HFFc6 (cell line): ENCODE data around the gene SFPQ. TPM values are rescaled to one million over a fixed set of nuclear protein-coding genes. Genes with fewer than 3 reads are reported as not detected.

ENCODE experiments used
- DNase-seq: peaks from one replicate; pipeline ENCODE4 v3.0.0-alpha.2; 2018
- H3K27ac Mint-ChIP-seq: 2 replicates; pipeline ENCODE4 v1.8.0; 2020; ENCODE audit warnings: mild to moderate bottlenecking, mixed read lengths
- H3K27me3 Mint-ChIP-seq: 2 replicates; pipeline ENCODE4 v1.8.0; 2021; ENCODE audit warnings: mild to moderate bottlenecking, moderate library complexity, mixed read lengths; ENCODE audit not compliant: insufficient read depth
- H3K36me3 Mint-ChIP-seq: 2 replicates; pipeline ENCODE4 v1.8.0; 2021; ENCODE audit warnings: low read depth, mixed read lengths
- H3K4me1 Mint-ChIP-seq: 2 replicates; pipeline ENCODE4 v1.8.0; 2020; ENCODE audit warnings: low read depth, mixed read lengths
- H3K4me3 Mint-ChIP-seq: 2 replicates; pipeline ENCODE4 v1.8.0; 2020; ENCODE audit warnings: mild to moderate bottlenecking, moderate library complexity, mixed read lengths
- H3K9me3 Mint-ChIP-seq: 2 replicates; pipeline ENCODE4 v1.8.0; 2020; ENCODE audit warnings: mild to moderate bottlenecking, mixed read lengths
- CTCF ChIP-seq: fragments of 200-600 bp; sonication (generic); IDR thresholded peaks from 2 replicates; pipeline ENCODE4 v1.5.0; 2021; ENCODE audit warnings: antibody characterized with exemption, mild to moderate bottlenecking
- total RNA-seq, 6 experiments: library from RNA; stranded (reverse); fragmentation: NEBNext Ultra II Directional; extraction: Animal tissue kit (Norgen Biotek cat#: 25700); gene quantifications; 2 replicates in 1 of 6; 3 replicates in 5 of 6; pipeline ENCODE4 v1.2.3, GENCODE V29; 2021

SFPQ gene
- total RNA-seq, 6 experiments from 2014 or later: 144 to 254 (median 222) TPM

- no peak for TF ChIP-seq CTCF
- Mint-ChIP-seq H3K27ac (peak overlapping the region; percentile 29; the same call in 1 of the 2 replicates), H3K36me3 (peaks cover 36% of the 10 kb centered on the region), H3K4me3 (no peak overlapping the region), H3K9me3 (no peaks in the 10 kb centered on the region), H3K4me1 (peaks cover 9% of the 10 kb centered on the region; the same call in 1 of the 2 replicates), H3K27me3 (no peaks in the 10 kb centered on the region; the same call in 1 of the 2 replicates)
- no peak for DNase-seq
These were observed 18.9 kb downstream of the SFPQ start for GRCh38 chr1:35173909-35174540.

DNA sequence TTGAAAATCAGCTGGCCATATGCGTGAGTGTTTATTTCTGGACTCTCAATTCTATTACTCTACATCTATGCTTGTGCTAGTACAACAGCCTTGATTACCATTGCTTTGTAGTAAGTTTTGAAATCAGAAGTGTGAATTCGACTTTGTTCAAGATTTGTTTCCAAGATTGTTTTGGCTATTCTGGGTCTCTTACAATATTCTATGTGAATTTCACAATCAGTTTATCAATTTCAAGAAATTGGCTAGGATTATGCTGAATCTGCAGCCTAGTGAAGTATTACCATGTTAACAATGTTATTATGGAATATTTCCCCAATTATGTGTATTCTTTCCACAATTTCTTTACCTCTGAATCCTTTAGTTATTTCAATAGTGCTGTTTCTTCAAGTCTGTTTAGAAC is 19.5 kb downstream of the SFPQ start:
- no peak for TF ChIP-seq CTCF

GRCh38 chr1:35172022-35172421 is 20.9 kb downstream of the SFPQ start:
- H3K36me3 Mint-ChIP-seq: peaks cover 24% of the 10 kb centered on the region
- H3K4me1 Mint-ChIP-seq: no peaks in the 10 kb centered on the region
- no peak overlapping the region for H3K27ac Mint-ChIP-seq
- H3K9me3 Mint-ChIP-seq: no peaks in the 10 kb centered on the region
- no peaks in the 10 kb centered on the region; the same call in 1 of the 2 replicates for H3K27me3 Mint-ChIP-seq
- DNase-seq: no peak
- no peak for TF ChIP-seq CTCF
- H3K4me3 Mint-ChIP-seq: no peak overlapping the region

More for the DNA sequence above, 19.5 kb downstream of the SFPQ start:
- H3K27ac Mint-ChIP-seq: peak overlapping the region; percentile 29
- H3K36me3 Mint-ChIP-seq: peaks cover 32% of the 10 kb centered on the region
- H3K4me3 Mint-ChIP-seq: no peak overlapping the region
- no peak for DNase-seq
- H3K9me3 Mint-ChIP-seq: no peaks in the 10 kb centered on the region
- no peaks in the 10 kb centered on the region; the same call in 1 of the 2 replicates for H3K27me3 Mint-ChIP-seq
- peaks cover 4% of the 10 kb centered on the region; the same call in 1 of the 2 replicates for H3K4me1 Mint-ChIP-seq

- Mint-ChIP-seq H3K4me1 (no peaks in the 10 kb centered on the region), H3K4me3 (no peak overlapping the region), H3K9me3 (no peaks in the 10 kb centered on the region), H3K27me3 (no peaks in the 10 kb centered on the region; the same call in 1 of the 2 replicates), H3K36me3 (peaks cover 24% of the 10 kb centered on the region), H3K27ac (no peak overlapping the region)
- DNase-seq: no peak
- no peak for TF ChIP-seq CTCF
These were observed 21.4 kb downstream of the SFPQ start for GRCh38 chr1:35171579-35171978.

GRCh38 chr1:35164893-35165292 is 28.1 kb downstream of the SFPQ start:
- TF ChIP-seq CTCF: no peak
- Mint-ChIP-seq H3K36me3 (peaks cover 4% of the 10 kb centered on the region; the same call in 1 of the 2 replicates), H3K27ac (no peak overlapping the region), H3K27me3 (no peaks in the 10 kb centered on the region; the same call in 1 of the 2 replicates), H3K9me3 (peaks cover 17% of the 10 kb centered on the region), H3K4me3 (no peak overlapping the region), H3K4me1 (no peaks in the 10 kb centered on the region)
- DNase-seq: no peak
